K562 (cell line): ENCODE data around the gene ZMYM1. TPM values are rescaled to one million over a fixed set of nuclear protein-coding genes. Genes with fewer than 3 reads are reported as not detected.

ENCODE experiments used
- ATAC-seq: fragments of 200-7000 bp; cut with Tn5 transposase; 3 replicates; pipeline ENCODE4 v1.9.1; 2020; ENCODE audit warnings: moderate library complexity
- BruUV-seq: library from RNA; stranded (reverse); fragments of 400-500 nt; replicated peaks from 2 replicates; lab custom pipeline; 2021; lab: Mats Ljungman, UMichigan
- CTCF ChIA-PET: fragments of 300-600 bp; formaldehyde crosslinking; extraction: SDS; loops from one replicate; lab custom pipeline; 2021; ENCODE audit warnings: low intra/inter-chr PET ratio; lab: Yijun Ruan, JAX
- POLR2A ChIA-PET: fragments of 300-600, 350-650 bp; sonication (Branson Sonifier 250); formaldehyde crosslinking; extraction: SDS; loops from one replicate; lab custom pipeline; 2021; ENCODE audit warnings: antibody characterized with exemption, inconsistent platforms; lab: Yijun Ruan, JAX
- DNase-seq, 4 experiments: peaks; one replicate each; pipeline versions ENCODE4 v3.0.0 to v3.0.0-alpha.2; 2011 to 2018; ENCODE audit warnings: low spot score in 3 of 4, mixed read lengths in 3 of 4; ENCODE audit errors: extremely low read depth in 1 of 4
- FAIRE-seq: peaks from 2 replicates; lab custom pipeline; 2011; peaks lifted over from hg19 to GRCh38; lab: Jason Lieb, UNC
- H2AFZ ChIP-seq: 2 replicates; pipeline ENCODE4 v1.6.0; 2011; ENCODE audit warnings: low read depth, low read length, control low read depth, inconsistent platforms
- H3K27ac ChIP-seq: fragments of 200-600 bp; 3 replicates; pipeline ENCODE4 v1.8.0; 2011; ENCODE audit warnings: low read depth, mild to moderate bottlenecking, control low read depth, inconsistent platforms, low read length, moderate library complexity, mixed read lengths; ENCODE audit errors: extremely low read depth
- H3K27me3 ChIP-seq, 2 experiments: fragments of 300-600 bp in 1 of 2; 2 replicates in 1 of 2; 3 replicates in 1 of 2; pipeline versions ENCODE4 v1.6.0 to v1.8.0; 2011; ENCODE audit warnings: inconsistent platforms in 2 of 2, low read length in 2 of 2, mild to moderate bottlenecking in 1 of 2, mixed read lengths in 1 of 2, moderate library complexity in 1 of 2; ENCODE audit not compliant: control insufficient read depth in 2 of 2, insufficient read depth in 2 of 2
- H3K36me3 ChIP-seq: fragments of 300-600 bp; 3 replicates; pipeline ENCODE4 v1.8.0; 2011; ENCODE audit warnings: mild to moderate bottlenecking, low read length, inconsistent platforms; ENCODE audit not compliant: control insufficient read depth, insufficient read depth
- H3K4me1 ChIP-seq, 2 experiments: fragments of 200-600 bp in 1 of 2; replicated peaks in 1 of 2; 2 replicates in 1 of 2; 3 replicates in 1 of 2; pipeline versions ENCODE4 v1.5.1 to v1.8.0; 2011; ENCODE audit warnings: inconsistent platforms in 2 of 2, low read length in 2 of 2, mild to moderate bottlenecking in 1 of 2, mixed read lengths in 1 of 2, moderate library complexity in 1 of 2; ENCODE audit not compliant: control insufficient read depth in 2 of 2, insufficient read depth in 2 of 2
- H3K4me2 ChIP-seq: 2 replicates; pipeline ENCODE4 v1.6.1; 2011; ENCODE audit warnings: low read length, control low read depth, inconsistent platforms, mixed read lengths; ENCODE audit not compliant: insufficient read depth
- H3K4me3 ChIP-seq: fragments of 200-600 bp; sonication (generic), shearing (Covaris generic); 2 replicates; pipeline ENCODE4 v1.5.1; 2016; ENCODE audit warnings: control low read depth, inconsistent platforms
- H3K79me2 ChIP-seq: fragments of 200-600 bp; 3 replicates; pipeline ENCODE4 v1.8.0; 2011; ENCODE audit warnings: low read length, inconsistent platforms; ENCODE audit not compliant: control insufficient read depth, insufficient read depth
- H3K9ac ChIP-seq, 2 experiments: 2 replicates each; pipeline versions ENCODE4 v1.6.0 to v1.6.1; 2011; ENCODE audit warnings: low read depth in 2 of 2, low read length in 2 of 2, control low read depth in 1 of 2, inconsistent platforms in 1 of 2, mild to moderate bottlenecking in 1 of 2, mixed read lengths in 1 of 2; ENCODE audit not compliant: insufficient read depth in 1 of 2
- H3K9me1 ChIP-seq: one replicate; pipeline ENCODE4 v1.6.0; 2011; ENCODE audit warnings: inconsistent platforms, mild to moderate bottlenecking, low read length, moderate library complexity; ENCODE audit not compliant: control insufficient read depth, insufficient read depth
- H3K9me3 ChIP-seq: replicated peaks from 2 replicates; pipeline ENCODE4 v1.5.1; 2011; ENCODE audit warnings: low read depth, low read length, inconsistent platforms; ENCODE audit not compliant: control insufficient read depth, insufficient read depth
- H4K20me1 ChIP-seq: replicated peaks from 2 replicates; pipeline ENCODE4 v1.6.1; 2011; ENCODE audit warnings: low read length, inconsistent platforms, mixed read lengths; ENCODE audit not compliant: control insufficient read depth, insufficient read depth
- CBX8 ChIP-seq: fragments of 200-600 bp; sonication (generic); IDR thresholded peaks from 2 replicates; pipeline ENCODE4 v1.6.1; 2012; ENCODE audit warnings: borderline replicate concordance, mixed run types, low read depth, mild to moderate bottlenecking, moderate library complexity, mixed read lengths, low read length, control low read depth, inconsistent platforms; ENCODE audit not compliant: poor library complexity, severe bottlenecking; ENCODE audit errors: extremely low read depth
- CHD1 ChIP-seq: fragments of 200-600 bp; sonication (generic); IDR thresholded peaks from one replicate; pipeline ENCODE4 v1.6.1; 2012; ENCODE audit warnings: mild to moderate bottlenecking, moderate library complexity, low read length, inconsistent platforms
- CTBP1 ChIP-seq: fragments of 450-650 bp; IDR thresholded peaks from 2 replicates; pipeline ENCODE4 v1.6.1; 2016; ENCODE audit warnings: borderline replicate concordance
- GTF2A2 ChIP-seq: IDR thresholded peaks from 2 replicates; pipeline ENCODE4 v1.6.1; 2016; ENCODE audit warnings: mild to moderate bottlenecking, missing genetic modification characterization, missing compliant biosample characterization
- HDAC2 ChIP-seq: fragments of 450-650 bp; IDR thresholded peaks from 2 replicates; pipeline ENCODE4 v1.6.1; 2016; ENCODE audit warnings: mild to moderate bottlenecking
- HMG20A ChIP-seq: fragments of 450-650 bp; formaldehyde crosslinking; conservative IDR thresholded peaks from 2 replicates; pipeline ENCODE4 v1.4.0; 2020; ENCODE audit warnings: mild to moderate bottlenecking, mixed read lengths
- TAL1 ChIP-seq: fragments of 450-650 bp; IDR thresholded peaks from 2 replicates; pipeline ENCODE4 v1.6.1; 2016; ENCODE audit warnings: mild to moderate bottlenecking
- TSC22D4 ChIP-seq: fragments of 450-650 bp; IDR thresholded peaks from 2 replicates; pipeline ENCODE4 v1.6.1; 2016; ENCODE audit warnings: missing genetic modification characterization, missing biosample characterization, control low read depth
- ZFPM2 ChIP-seq: fragments of 250-450 bp; sonication (Bioruptor Pico); IDR thresholded peaks from 2 replicates; pipeline ENCODE4 v1.5.1; 2022; ENCODE audit warnings: mild to moderate bottlenecking
- ZNF57 ChIP-seq: fragments of 450-650 bp; formaldehyde crosslinking; IDR thresholded peaks from 2 replicates; pipeline ENCODE4 v1.4.0; 2020; ENCODE audit warnings: mild to moderate bottlenecking, moderate library complexity
- in situ Hi-C: fragments of 300-500 bp; cut with MboI; formaldehyde crosslinking; loops from 4 replicates; pipeline ENCODE4 v1.15.0; 2018; ENCODE audit warnings: inconsistent platforms, mixed read lengths
- intact Hi-C: fragments of 100-400 bp; cut with micrococcal nuclease; formaldehyde crosslinking; loops from 2 replicates; pipeline ENCODE4 v1.14.2; 2022
- polyA plus RNA-seq, 8 experiments: library from polyadenylated mRNA; depleted of rRNA in 4 of 8; stranded (reverse) in 5 of 8; unstranded in 3 of 8; fragments of >200 nt; fragmentation: Nextera tagmentation in 2 of 8; fragmentation: Illumina TruSeq in 1 of 8; extraction: Ambion mirVana in 2 of 8; extraction: Trizol in 1 of 8; gene quantifications; 2 replicates each; pipeline versions ENCODE4 v1.2.1 to v1.2.3, GENCODE V29; 2011 to 2014; ENCODE audit warnings: inconsistent platforms in 1 of 8, missing spikeins in 1 of 8
- total RNA-seq, 7 experiments: library from RNA; depleted of rRNA in 6 of 7; stranded (reverse); fragments of >200 nt in 6 of 7; fragmentation: Illumina TruSeq in 2 of 7; extraction: Trizol in 2 of 7; gene quantifications; 2 replicates each; pipeline versions ENCODE4 v1.2.1 to v1.2.3, GENCODE V29; 2011 to 2021; ENCODE audit warnings: low replicate concordance in 1 of 7
- TF ChIP-seq, protein P1 (sequence below): fragments of 200-800 bp; sonication (Bioruptor generic); IDR thresholded peaks from 2 replicates; pipeline ENCODE4 v1.6.1; 2016; ENCODE audit warnings: missing genetic modification characterization, missing compliant biosample characterization
- TF ChIP-seq, protein P2 (sequence below): fragments of 250-450 bp; sonication (Bioruptor Pico); IDR thresholded peaks from 2 replicates; pipeline ENCODE4 v1.8.0; 2022; ENCODE audit warnings: inconsistent platforms
- TF ChIP-seq, protein P3 (sequence below): fragments of 450-650 bp; IDR thresholded peaks from 2 replicates; pipeline ENCODE4 v1.6.1; 2017; ENCODE audit warnings: antibody characterized with exemption

The ZMYM1 gene
- total and polyA plus RNA-seq, 9 of the 15 experiments (the other 6 are each of a cell fraction or from before 2014, with no cell fraction given): 7.5 to 25.4 (median 15.8) TPM

DNA sequence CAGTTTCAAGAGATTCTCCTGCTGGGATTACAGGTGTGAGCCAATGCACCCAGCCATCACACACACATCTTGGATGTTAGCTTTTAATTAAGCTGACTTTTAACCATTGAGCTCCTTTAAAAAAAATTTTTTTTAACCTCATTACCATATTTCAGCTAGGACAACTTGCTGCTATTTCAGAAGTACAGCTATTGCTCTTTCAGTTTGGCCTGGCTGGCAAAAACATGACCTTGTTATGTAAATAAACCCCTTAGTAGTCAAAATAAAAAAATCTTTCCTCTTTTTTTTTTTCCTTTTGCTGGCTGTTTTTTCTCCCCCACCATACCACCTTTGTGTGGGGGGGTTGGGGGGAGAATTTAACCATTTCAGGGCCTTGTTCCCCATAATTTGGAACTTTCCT is 49.9 kb downstream of the ZMYM1 start:
- ChIA-PET CTCF (no interaction called here), POLR2A (interaction anchor here (1.3 kb wide), 1 partner anchor 15 kb away, joined by 3 read pairs; no protein-coding TSS in a partner anchor)

More for the DNA sequence above, 49.9 kb downstream of the ZMYM1 start:
- Histone ChIP-seq H3K79me2 (no peaks in the 10 kb centered on the region), H3K9ac (no peak overlapping the region), H3K4me2 (no peak overlapping the region), H3K27me3 (no peaks in the 10 kb centered on the region), H4K20me1 (no peaks in the 10 kb centered on the region), H3K4me1 (no peaks in the 10 kb centered on the region), H3K36me3 (no peaks in the 10 kb centered on the region), H3K4me3 (no peak overlapping the region), H2AFZ (no peak overlapping the region), H3K9me3 (peaks cover 5% of the 10 kb centered on the region), H3K27ac (no peak overlapping the region), H3K9me1 (no peaks in the 10 kb centered on the region)
- no TSS peak for BruUV-seq
- no peak for ATAC-seq
- TF ChIP-seq, protein P1, sequence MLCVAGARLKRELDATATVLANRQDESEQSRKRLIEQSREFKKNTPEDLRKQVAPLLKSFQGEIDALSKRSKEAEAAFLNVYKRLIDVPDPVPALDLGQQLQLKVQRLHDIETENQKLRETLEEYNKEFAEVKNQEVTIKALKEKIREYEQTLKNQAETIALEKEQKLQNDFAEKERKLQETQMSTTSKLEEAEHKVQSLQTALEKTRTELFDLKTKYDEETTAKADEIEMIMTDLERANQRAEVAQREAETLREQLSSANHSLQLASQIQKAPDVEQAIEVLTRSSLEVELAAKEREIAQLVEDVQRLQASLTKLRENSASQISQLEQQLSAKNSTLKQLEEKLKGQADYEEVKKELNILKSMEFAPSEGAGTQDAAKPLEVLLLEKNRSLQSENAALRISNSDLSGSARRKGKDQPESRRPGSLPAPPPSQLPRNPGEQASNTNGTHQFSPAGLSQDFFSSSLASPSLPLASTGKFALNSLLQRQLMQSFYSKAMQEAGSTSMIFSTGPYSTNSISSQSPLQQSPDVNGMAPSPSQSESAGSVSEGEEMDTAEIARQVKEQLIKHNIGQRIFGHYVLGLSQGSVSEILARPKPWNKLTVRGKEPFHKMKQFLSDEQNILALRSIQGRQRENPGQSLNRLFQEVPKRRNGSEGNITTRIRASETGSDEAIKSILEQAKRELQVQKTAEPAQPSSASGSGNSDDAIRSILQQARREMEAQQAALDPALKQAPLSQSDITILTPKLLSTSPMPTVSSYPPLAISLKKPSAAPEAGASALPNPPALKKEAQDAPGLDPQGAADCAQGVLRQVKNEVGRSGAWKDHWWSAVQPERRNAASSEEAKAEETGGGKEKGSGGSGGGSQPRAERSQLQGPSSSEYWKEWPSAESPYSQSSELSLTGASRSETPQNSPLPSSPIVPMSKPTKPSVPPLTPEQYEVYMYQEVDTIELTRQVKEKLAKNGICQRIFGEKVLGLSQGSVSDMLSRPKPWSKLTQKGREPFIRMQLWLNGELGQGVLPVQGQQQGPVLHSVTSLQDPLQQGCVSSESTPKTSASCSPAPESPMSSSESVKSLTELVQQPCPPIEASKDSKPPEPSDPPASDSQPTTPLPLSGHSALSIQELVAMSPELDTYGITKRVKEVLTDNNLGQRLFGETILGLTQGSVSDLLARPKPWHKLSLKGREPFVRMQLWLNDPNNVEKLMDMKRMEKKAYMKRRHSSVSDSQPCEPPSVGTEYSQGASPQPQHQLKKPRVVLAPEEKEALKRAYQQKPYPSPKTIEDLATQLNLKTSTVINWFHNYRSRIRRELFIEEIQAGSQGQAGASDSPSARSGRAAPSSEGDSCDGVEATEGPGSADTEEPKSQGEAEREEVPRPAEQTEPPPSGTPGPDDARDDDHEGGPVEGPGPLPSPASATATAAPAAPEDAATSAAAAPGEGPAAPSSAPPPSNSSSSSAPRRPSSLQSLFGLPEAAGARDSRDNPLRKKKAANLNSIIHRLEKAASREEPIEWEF: no peak
- no peak for TF ChIP-seq ZNF57 (CRISPR knock-in tag)
- TF ChIP-seq TSC22D4 (tag): no peak
- no peak for TF ChIP-seq CTBP1
- no peak for TF ChIP-seq CBX8
- TF ChIP-seq TAL1: no peak
- TF ChIP-seq, protein P2, sequence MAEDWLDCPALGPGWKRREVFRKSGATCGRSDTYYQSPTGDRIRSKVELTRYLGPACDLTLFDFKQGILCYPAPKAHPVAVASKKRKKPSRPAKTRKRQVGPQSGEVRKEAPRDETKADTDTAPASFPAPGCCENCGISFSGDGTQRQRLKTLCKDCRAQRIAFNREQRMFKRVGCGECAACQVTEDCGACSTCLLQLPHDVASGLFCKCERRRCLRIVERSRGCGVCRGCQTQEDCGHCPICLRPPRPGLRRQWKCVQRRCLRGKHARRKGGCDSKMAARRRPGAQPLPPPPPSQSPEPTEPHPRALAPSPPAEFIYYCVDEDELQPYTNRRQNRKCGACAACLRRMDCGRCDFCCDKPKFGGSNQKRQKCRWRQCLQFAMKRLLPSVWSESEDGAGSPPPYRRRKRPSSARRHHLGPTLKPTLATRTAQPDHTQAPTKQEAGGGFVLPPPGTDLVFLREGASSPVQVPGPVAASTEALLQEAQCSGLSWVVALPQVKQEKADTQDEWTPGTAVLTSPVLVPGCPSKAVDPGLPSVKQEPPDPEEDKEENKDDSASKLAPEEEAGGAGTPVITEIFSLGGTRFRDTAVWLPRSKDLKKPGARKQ (CRISPR knock-in tag): no peak
- no peak for TF ChIP-seq ZFPM2 (CRISPR knock-in tag)
- no peak for TF ChIP-seq CHD1
- no peak for TF ChIP-seq HMG20A (CRISPR knock-in tag)
- TF ChIP-seq, protein P3, sequence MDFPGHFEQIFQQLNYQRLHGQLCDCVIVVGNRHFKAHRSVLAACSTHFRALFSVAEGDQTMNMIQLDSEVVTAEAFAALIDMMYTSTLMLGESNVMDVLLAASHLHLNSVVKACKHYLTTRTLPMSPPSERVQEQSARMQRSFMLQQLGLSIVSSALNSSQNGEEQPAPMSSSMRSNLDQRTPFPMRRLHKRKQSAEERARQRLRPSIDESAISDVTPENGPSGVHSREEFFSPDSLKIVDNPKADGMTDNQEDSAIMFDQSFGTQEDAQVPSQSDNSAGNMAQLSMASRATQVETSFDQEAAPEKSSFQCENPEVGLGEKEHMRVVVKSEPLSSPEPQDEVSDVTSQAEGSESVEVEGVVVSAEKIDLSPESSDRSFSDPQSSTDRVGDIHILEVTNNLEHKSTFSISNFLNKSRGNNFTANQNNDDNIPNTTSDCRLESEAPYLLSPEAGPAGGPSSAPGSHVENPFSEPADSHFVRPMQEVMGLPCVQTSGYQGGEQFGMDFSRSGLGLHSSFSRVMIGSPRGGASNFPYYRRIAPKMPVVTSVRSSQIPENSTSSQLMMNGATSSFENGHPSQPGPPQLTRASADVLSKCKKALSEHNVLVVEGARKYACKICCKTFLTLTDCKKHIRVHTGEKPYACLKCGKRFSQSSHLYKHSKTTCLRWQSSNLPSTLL: no peak
- TF ChIP-seq HDAC2: no peak
- TF ChIP-seq GTF2A2 (tag): no peak
- intact Hi-C loops: no loop called here
- no peak for DNase-seq
- no peak for FAIRE-seq
- in situ Hi-C loops: no loop called here
